Measurements from ENCODE around the gene SNAPC1. TPM values are rescaled to one million over a fixed set of nuclear protein-coding genes. Genes with fewer than 3 reads are reported as not detected.

SNAPC1 gene
- total and polyA plus RNA-seq, 2 of the 13 experiments (the other 11 are each of a cell fraction or from before 2014, with no cell fraction given): 2.6 to 8.5 TPM

- Histone ChIP-seq H3K9me3 (ENCODE audit: low read length) (no peaks in the 10 kb centered on the region), H3K27ac (ENCODE audit: extremely low read length, insufficient read depth, low read length) (no peak within 1 kb of the TSS), H3K4me2 (ENCODE audit: low read depth, low read length) (peak within 1 kb of the TSS; percentile 71), H3K9ac (ENCODE audit: insufficient read depth, low read depth, low read length) (no peak within 1 kb of the TSS), H3K36me3 (replicated peaks in 1 of 2; ENCODE audit: control insufficient read depth in 1 of 2, insufficient read depth in 2 of 2, low read length in 2 of 2) (no peaks in the 10 kb centered on the region), H2AFZ (ENCODE audit: low read length) (no peak within 1 kb of the TSS), H3K4me1 (ENCODE audit: insufficient read depth, low read length) (0 out of 2 replicates have a peak, but pooled peaks cover 5% of the 10 kb centered on the region), H3K27me3 (ENCODE audit: control insufficient read depth in 1 of 2, insufficient read depth in 2 of 2, low read length in 2 of 2) (peaks cover 9 to 57% of the 10 kb centered on the region in 2 experiments), H3K79me2 (ENCODE audit: insufficient read depth, low read length) (no peaks in the 10 kb centered on the region), H4K20me1 (ENCODE audit: insufficient read depth, low read length) (no peaks in the 10 kb centered on the region), H3K4me3 (replicated peaks in 1 of 3; ENCODE audit: insufficient read depth in 1 of 3, low read depth in 2 of 3, low read length in 3 of 3) (peak within 1 kb of the TSS; percentile 40 to 71 (median 60); a peak in 4 of 6 replicates)
- BruUV-seq (replicated peaks): no TSS peak
- TF ChIP-seq MEF2D (CRISPR knock-in tag; IDR thresholded peaks at IDR 0.05): no peak
- TF ChIP-seq, protein P1, sequence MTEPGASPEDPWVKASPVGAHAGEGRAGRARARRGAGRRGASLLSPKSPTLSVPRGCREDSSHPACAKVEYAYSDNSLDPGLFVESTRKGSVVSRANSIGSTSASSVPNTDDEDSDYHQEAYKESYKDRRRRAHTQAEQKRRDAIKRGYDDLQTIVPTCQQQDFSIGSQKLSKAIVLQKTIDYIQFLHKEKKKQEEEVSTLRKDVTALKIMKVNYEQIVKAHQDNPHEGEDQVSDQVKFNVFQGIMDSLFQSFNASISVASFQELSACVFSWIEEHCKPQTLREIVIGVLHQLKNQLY (CRISPR knock-in tag; IDR thresholded peaks at IDR 0.05): no peak
- no peak for TF ChIP-seq HNF4A (CRISPR knock-in tag; IDR thresholded peaks at IDR 0.05)
- TF ChIP-seq GABPB1 (CRISPR knock-in tag; IDR thresholded peaks at IDR 0.05): peak; percentile 23; the same call in 1 of the 2 replicates
- TF ChIP-seq ZNF687 (CRISPR knock-in tag; IDR thresholded peaks at IDR 0.05): peak; percentile 49; the same call in 1 of the 2 replicates
- peak; percentile 24; the same call in 1 of the 2 replicates for TF ChIP-seq ZNF430 (CRISPR knock-in tag; IDR thresholded peaks at IDR 0.05)
- 0 out of 2 replicates have a peak, but pooled peaks have one; percentile 20 for TF ChIP-seq ZFY (CRISPR knock-in tag; IDR thresholded peaks at IDR 0.05)
- TF ChIP-seq, protein P2, sequence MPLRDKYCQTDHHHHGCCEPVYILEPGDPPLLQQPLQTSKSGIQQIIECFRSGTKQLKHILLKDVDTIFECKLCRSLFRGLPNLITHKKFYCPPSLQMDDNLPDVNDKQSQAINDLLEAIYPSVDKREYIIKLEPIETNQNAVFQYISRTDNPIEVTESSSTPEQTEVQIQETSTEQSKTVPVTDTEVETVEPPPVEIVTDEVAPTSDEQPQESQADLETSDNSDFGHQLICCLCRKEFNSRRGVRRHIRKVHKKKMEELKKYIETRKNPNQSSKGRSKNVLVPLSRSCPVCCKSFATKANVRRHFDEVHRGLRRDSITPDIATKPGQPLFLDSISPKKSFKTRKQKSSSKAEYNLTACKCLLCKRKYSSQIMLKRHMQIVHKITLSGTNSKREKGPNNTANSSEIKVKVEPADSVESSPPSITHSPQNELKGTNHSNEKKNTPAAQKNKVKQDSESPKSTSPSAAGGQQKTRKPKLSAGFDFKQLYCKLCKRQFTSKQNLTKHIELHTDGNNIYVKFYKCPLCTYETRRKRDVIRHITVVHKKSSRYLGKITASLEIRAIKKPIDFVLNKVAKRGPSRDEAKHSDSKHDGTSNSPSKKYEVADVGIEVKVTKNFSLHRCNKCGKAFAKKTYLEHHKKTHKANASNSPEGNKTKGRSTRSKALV (CRISPR knock-in tag; IDR thresholded peaks at IDR 0.05): peak; percentile 91
- TF ChIP-seq ZNF777 (CRISPR knock-in tag; IDR thresholded peaks at IDR 0.05): peak; percentile 64; the same call in 1 of the 2 replicates
- TF ChIP-seq, protein P3, sequence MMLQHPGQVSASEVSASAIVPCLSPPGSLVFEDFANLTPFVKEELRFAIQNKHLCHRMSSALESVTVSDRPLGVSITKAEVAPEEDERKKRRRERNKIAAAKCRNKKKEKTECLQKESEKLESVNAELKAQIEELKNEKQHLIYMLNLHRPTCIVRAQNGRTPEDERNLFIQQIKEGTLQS (CRISPR knock-in tag; IDR thresholded peaks at IDR 0.05): no peak
- TF ChIP-seq, protein P4, sequence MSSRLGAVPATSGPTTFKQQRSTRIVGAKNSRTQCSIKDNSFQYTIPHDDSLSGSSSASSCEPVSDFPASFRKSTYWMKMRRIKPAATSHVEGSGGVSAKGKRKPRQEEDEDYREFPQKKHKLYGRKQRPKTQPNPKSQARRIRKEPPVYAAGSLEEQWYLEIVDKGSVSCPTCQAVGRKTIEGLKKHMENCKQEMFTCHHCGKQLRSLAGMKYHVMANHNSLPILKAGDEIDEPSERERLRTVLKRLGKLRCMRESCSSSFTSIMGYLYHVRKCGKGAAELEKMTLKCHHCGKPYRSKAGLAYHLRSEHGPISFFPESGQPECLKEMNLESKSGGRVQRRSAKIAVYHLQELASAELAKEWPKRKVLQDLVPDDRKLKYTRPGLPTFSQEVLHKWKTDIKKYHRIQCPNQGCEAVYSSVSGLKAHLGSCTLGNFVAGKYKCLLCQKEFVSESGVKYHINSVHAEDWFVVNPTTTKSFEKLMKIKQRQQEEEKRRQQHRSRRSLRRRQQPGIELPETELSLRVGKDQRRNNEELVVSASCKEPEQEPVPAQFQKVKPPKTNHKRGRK (CRISPR knock-in tag; IDR thresholded peaks at IDR 0.05): no peak
- peak; percentile 33 for TF ChIP-seq ZNF883 (CRISPR knock-in tag; IDR thresholded peaks at IDR 0.05; ENCODE audit: not compliant biosample characterization)
- TF ChIP-seq, protein P5, sequence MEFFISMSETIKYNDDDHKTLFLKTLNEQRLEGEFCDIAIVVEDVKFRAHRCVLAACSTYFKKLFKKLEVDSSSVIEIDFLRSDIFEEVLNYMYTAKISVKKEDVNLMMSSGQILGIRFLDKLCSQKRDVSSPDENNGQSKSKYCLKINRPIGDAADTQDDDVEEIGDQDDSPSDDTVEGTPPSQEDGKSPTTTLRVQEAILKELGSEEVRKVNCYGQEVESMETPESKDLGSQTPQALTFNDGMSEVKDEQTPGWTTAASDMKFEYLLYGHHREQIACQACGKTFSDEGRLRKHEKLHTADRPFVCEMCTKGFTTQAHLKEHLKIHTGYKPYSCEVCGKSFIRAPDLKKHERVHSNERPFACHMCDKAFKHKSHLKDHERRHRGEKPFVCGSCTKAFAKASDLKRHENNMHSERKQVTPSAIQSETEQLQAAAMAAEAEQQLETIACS (CRISPR knock-in tag; IDR thresholded peaks at IDR 0.05): 0 out of 2 replicates have a peak, but pooled peaks have one; percentile 43
- CTCF ChIA-PET (ENCODE audit: low intra/inter-chr PET ratio, low total read pairs): no interaction called here
- ATAC-seq (peak; percentile 76), DNase-seq (ENCODE audit: low spot score) (no peak), FAIRE-seq (no peak)
- WGBS (ENCODE audit: low lambda C conversion rate): 27% methylated on average over 13 of the region's 95 CpGs
- in situ Hi-C loops (cut with HindIII; ENCODE audit: extremely low pct_ligation_motif_present, low pct_unique_long_range_greater_than_20kb) (no loop called here), intact Hi-C loops (cut with micrococcal nuclease; ENCODE audit: unreplicated experiment) (no loop called here)
- POLR2A ChIA-PET: no interaction called here
Measured at GRCh38 chr14:61812347-61813095, 50.3 kb downstream of the SNAPC1 start, which contains the start of gene SYT16. TSS of gene SYT16 (plus strand) at chr14:61812703.
